Activated T-cell treated with anti-CD3 and anti-CD28 coated beads for 24 hours (primary cell): Measurements from ENCODE around the gene TOP1.

ENCODE experiments used
- DNase-seq: peaks from one replicate; pipeline ENCODE4 v3.0.0-alpha.2; 2020; ENCODE audit warnings: low read depth

The TOP1 gene

GRCh38 chr20:41168281-41169161 lies 139.9 kb downstream of the TOP1 start:
- DNase-seq = no peak

GRCh38 chr20:41169162-41169690 lies 140.6 kb downstream of the TOP1 start:
- DNase-seq = no peak

DNA sequence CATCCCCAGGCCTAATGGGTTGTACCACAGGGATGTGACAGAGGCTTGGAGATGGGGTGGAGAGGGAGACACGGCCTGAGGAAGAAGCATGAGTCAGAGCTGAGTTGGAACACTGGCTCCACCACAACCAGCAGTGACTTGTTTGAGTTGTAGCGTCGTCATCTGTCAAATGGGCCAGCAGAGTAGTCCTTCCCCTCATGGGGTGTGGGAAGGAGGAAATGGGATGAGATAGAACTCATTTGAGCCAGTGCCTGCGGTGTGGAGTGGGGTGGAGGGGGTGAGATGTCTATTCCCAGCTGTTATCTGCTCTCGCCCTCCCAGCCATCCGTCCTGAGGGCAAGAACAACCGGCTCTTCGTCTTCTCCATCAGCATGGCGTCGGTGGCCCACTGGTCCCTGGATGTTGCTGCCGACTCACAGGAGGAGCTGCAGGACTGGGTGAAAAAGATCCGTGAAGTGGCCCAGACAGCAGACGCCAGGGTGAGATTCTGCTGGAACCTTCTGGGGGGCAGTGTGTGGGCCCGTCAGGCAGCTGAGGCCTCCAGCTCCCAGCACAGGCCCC lies 141.2 kb downstream of the TOP1 start:
- DNase-seq = no peak

DNA sequence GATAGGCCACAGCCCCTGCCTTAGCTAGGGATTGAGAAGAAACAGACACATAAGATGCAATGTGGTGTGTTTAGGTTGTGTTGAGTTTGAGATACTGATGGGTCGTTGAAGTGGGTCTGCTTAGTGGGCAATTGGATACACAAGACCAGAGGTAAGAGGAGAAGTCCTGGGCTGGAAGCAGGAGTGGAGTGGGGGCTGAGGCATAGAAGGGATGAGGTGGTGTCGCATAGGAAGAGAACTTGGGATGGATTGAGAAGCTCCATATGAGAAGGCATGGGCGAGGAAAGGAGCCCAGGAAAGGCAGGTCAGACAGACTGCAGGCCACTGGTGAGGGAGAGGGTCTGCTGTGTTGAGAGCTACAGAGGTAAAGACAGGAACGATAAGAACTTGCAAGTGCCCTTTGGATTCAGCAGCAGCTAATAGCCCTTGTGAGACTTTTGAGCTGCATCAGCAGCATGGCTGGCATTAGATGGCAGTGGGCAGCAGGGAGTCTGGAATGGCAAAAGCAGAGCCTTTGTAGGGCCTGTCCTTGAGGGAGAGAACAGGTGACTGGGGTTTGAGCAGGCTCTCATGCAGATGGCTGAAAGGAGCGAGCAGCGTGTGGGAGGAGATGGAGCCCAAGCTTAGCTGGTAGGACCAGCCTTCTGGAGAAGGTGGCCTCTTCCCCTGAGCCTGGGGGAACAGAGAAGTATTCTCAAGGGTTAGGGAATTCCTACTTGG lies 141.9 kb downstream of the TOP1 start:
- no peak for DNase-seq

GRCh38 chr20:41171736-41172295 lies 143.2 kb downstream of the TOP1 start:
- DNase-seq = no peak

DNA sequence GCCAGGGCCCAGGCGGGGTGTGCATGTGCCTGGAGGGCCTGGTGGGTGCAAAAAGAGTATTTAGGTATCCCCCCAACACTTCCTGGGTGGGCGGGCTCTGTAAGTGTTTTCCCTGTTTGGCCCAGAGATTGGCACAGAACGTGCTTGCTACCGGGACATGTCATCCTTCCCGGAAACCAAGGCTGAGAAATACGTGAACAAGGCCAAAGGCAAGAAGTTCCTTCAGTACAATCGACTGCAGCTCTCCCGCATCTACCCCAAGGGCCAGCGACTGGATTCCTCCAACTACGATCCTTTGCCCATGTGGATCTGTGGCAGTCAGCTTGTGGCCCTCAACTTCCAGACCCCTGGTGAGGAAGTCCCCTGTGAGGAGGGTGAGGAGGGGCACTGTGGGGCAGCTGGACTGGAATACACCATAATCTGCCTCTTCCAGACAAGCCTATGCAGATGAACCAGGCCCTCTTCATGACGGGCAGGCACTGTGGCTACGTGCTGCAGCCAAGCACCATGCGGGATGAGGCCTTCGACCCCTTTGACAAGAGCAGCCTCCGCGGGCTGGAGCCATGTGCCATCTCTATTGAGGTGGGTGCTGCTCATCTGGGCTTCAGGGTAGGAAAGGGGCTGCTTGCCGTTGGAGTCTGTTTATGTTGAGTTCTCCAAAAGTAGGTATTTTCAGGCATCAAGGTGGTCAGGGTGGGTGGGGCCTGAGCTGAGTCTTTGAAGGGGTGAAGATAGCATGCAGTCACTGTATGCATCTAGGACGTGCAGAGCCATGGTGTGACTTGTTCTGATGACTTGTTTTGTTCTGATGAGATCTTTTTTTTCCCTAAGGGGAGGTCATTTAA lies 143.9 kb downstream of the TOP1 start:
- no peak for DNase-seq

DNA sequence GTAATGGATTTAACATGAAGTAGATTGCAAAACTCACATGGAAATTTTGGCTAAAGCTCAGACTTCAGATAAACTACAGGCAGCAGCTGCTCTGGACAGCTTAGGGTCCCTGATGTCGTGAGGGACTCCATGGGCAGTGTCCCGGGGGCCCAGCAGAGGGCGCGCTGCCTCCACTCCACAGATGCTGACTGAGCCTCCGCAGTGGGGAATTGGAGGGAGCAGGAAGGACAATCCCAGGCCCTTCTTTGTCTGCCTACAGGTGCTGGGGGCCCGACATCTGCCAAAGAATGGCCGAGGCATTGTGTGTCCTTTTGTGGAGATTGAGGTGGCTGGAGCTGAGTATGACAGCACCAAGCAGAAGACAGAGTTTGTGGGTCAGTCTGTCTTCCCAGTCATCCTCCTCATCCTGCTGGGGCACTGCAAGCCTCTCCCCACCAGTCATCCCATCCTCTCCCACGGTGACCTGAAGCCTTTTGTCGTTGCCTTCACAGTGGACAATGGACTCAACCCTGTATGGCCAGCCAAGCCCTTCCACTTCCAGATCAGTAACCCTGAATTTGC lies 144.6 kb downstream of the TOP1 start:
- DNase-seq = peak; percentile 44

DNA sequence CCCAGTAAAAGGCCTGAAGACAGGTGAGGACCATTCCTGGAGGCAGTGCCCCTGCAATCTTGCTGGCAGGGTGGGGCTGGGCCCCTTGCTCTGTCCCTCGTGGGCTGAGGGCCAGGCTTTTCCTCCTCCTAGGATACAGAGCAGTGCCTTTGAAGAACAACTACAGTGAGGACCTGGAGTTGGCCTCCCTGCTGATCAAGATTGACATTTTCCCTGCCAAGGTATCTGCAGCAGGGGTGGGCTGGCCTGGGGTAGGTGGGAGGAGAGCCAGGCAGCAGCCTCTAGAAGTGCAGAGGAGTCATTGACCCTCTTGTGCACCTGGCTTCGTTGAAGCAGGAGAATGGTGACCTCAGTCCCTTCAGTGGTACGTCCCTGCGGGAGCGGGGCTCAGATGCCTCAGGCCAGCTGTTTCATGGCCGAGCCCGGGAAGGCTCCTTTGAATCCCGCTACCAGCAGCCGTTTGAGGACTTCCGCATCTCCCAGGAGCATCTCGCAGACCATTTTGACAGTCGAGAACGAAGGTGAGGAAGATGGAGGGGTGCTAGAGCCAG lies 145.2 kb downstream of the TOP1 start:
- DNase-seq = no peak
